Measurements from ENCODE around the gene UTS2B.

Gene UTS2B, protein sequence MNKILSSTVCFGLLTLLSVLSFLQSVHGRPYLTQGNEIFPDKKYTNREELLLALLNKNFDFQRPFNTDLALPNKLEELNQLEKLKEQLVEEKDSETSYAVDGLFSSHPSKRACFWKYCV

DNA sequence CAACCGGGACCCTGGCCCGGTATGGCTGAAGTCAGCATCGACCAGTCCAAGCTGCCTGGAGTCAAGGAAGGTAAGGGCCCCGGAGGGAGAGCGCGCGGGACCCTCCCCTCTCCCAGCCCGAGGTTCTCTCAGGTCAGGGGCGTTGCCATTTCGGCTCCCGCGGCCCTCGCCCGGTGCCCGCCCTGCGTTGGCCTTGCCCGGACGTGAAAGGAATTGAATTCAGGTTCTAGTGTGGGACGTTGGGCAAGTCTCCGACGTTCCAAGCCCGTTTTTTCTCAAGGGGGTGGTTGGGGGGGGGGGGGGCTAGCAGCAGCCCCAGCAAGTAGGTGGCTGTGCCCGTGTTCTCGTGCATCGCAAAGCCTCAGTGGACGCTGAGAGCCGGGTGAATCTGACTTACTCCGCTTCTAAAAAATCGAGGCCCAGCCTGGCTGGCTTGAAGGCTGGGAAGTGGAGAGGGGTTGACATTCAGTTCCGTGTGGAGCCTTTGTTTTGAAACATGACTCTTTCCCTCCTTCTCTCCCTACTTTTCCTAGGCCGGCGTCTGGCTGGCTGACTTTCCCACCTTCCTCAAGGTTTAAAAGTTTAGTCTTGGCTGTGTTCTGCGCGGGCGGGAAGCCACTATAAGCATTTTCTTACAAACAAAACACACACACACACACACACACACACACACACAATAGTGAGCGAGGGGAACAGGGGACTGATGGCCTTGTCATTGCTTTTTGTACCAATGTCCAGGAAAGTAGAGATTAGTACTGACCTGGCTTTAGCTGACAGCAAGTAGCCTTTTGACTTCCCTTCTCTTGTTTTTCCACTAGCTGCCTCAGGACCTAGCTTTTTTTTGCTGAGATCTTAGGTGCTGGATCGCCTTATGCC is at the start of gene UTS2B:
TSS of gene UTS2B (minus strand) at position 873 of the 876 bp plus-strand sequence. CDS start 48,337 bp downstream, outside the sequence.
- TF ChIP-seq, protein P1, sequence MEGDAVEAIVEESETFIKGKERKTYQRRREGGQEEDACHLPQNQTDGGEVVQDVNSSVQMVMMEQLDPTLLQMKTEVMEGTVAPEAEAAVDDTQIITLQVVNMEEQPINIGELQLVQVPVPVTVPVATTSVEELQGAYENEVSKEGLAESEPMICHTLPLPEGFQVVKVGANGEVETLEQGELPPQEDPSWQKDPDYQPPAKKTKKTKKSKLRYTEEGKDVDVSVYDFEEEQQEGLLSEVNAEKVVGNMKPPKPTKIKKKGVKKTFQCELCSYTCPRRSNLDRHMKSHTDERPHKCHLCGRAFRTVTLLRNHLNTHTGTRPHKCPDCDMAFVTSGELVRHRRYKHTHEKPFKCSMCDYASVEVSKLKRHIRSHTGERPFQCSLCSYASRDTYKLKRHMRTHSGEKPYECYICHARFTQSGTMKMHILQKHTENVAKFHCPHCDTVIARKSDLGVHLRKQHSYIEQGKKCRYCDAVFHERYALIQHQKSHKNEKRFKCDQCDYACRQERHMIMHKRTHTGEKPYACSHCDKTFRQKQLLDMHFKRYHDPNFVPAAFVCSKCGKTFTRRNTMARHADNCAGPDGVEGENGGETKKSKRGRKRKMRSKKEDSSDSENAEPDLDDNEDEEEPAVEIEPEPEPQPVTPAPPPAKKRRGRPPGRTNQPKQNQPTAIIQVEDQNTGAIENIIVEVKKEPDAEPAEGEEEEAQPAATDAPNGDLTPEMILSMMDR (IDR thresholded peaks at IDR 0.05; ENCODE audit: low read depth, low read length) = no peak
- H3K4me3 ChIP-seq (ENCODE audit: low read depth, low read length) = peak within 1 kb of the TSS; percentile 75

DNA sequence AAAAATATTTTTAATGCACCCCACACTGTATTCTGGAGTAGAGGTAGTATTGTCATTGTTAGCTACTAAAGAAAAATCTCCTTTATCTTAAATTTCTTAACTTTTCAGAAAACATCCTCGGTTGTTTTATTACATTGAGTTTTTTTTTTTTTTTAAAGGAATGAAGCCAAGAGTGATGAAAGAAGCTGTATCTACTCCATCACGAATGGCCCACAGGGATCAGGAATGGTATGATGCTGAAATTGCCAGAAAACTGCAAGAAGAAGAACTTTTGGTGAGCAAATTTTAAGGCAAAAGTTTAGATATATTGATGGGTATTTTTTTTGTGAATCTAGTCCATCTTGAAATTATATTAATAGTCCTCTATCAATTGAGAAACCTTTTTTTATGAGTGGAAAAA is 49.7 kb upstream of the UTS2B start:
- TF ChIP-seq, protein P1 (IDR thresholded peaks at IDR 0.05; ENCODE audit: low read depth, low read length) = no peak
- no peak overlapping the region for H3K4me3 ChIP-seq (ENCODE audit: low read depth, low read length)

DNA sequence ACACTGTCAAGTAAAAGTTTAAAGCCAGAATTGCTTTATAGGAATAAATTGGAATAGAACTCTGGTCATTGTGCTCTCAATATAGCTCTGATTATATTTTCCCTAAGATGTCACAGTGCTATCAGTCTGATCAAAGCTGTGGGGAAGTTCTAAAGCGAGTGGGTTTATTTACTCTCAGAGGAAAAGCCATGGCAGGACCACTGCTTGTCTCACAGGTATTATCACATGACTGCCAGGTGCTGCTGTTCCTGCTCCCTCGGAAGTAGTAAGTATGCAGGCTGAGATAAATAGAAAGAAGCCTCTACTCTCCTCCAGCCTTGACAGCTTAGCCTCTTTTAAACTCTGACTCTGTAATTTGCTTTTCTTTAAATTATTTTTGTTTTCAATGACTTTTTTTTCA is 49.1 kb upstream of the UTS2B start:
- H3K4me3 ChIP-seq (ENCODE audit: low read depth, low read length) = no peak overlapping the region
- TF ChIP-seq, protein P1 (IDR thresholded peaks at IDR 0.05; ENCODE audit: low read depth, low read length) = no peak

DNA sequence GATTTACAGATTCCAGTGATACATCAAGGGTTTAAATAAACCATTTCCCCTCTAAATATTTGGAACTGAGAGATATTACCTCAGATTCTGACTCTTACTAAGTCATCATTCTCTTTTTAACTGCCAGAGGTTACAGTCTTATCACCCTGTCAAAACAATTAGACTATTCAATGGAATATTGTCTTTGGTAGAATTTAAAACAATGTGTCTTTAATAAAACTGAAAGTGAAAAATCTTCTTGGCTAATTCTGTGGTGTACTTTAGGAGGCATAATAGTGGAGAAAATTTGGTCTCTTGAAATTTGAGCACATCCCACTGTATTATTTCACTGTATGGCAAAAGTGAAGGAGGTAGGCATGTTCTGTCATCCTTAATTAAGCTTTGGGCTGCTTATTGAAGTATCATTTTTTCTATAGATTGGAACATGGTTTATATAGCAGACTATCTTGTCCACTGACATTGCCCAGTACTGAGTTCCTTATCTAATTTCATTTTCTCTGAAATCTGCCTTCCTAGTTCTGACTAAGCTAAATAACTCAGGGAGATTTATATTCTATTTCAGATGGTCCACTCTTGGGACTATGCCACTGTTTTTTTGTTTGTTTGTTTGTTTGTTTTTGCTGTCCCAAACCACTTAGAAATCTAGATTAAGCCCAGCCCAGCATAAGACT is 48.0 kb upstream of the UTS2B start:
- TF ChIP-seq, protein P1 (IDR thresholded peaks at IDR 0.05; ENCODE audit: low read depth, low read length) = no peak
- H3K4me3 ChIP-seq (ENCODE audit: low read depth, low read length) = no peak overlapping the region

DNA sequence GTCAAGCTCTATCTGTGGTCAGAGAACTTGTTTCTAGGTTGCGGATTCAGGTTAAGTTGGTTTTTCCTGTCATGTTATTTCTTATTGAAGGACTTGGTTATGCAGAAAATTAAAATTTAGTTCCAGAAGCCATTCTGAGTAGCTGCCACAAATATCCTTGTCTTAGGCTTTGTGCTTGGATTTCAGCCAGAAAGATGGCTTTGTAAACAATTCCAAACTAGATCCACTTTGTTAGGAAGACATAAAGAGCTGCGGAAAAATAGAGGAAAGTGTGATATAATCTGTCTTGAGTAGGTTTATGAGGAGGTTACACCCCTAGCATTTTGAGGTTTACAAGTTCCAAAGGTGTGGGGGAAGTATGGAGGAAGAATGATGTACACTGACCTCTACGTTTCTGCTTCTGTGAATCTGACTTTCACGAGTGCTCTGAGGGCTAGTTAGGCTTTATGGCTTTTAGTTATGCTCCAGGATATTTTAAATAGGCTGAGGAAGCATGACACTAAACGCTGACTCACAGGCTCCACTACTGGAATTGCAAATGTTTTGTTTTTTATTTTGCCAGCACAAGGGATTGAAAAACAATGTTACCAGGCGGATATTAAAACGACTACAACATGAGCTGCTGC is 46.3 kb upstream of the UTS2B start:
- TF ChIP-seq, protein P1 (IDR thresholded peaks at IDR 0.05; ENCODE audit: low read depth, low read length) = no peak
- H3K4me3 ChIP-seq (ENCODE audit: low read depth, low read length) = no peak overlapping the region

DNA sequence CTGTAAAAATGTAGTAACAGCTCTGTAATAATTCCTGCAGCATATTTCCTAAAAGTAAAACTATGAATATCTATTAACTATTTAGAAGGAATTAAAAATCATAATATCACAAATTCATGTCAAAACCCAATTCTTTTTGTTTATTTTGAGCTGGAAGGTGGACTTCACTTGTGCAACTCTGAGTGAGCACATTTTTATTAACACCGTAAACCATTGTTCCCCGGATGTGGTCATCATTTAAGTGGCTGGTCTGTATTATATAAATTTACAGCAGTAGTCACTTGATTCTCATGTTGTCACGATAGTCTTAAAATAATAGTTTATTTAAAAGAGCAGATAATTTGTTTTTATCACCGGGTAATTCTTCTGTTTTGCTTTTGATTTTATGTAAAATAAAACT is 43.0 kb upstream of the UTS2B start:
- no peak overlapping the region for H3K4me3 ChIP-seq (ENCODE audit: low read depth, low read length)
- TF ChIP-seq, protein P1 (IDR thresholded peaks at IDR 0.05; ENCODE audit: low read depth, low read length) = no peak
